ENCODE measurements around the gene FBXL14. TPM values are rescaled to one million over a fixed set of nuclear protein-coding genes. Genes with fewer than 3 reads are reported as not detected.

Gene FBXL14
- total RNA-seq, 1 experiment from 2014 or later = 16.1 TPM

DNA sequence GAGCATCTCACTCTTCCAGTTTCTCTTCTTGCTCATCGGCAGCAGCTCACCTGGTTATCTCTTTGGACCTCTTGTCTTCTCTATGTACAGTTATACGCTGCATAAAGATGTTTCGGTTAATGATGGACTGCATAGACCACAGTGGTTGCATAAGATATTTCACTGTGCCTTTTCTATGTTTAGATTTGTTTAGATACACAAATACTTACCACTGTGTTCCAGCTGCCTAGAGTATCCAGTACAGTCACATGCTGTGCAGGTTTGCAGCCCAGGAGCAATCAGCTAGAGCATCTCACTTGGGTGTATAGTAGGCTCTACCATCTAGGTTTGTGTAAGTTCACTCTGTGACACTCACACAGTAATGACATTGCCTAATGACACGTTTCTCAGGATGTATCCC lies 57.6 kb downstream of the FBXL14 start:
- Histone ChIP-seq H3K4me1 (replicated peaks) (no peaks in the 10 kb centered on the region), H3K36me3 (no peaks in the 10 kb centered on the region), H3K4me3 (no peak overlapping the region), H3K27ac (no peak overlapping the region), H3K9me3 (replicated peaks) (no peaks in the 10 kb centered on the region; the same call in 1 of the 2 replicates), H3K27me3 (replicated peaks) (peaks cover 20% of the 10 kb centered on the region)
- no peak for DNase-seq (ENCODE audit: low read depth in 1 of 2, low spot score in 2 of 2)

DNA sequence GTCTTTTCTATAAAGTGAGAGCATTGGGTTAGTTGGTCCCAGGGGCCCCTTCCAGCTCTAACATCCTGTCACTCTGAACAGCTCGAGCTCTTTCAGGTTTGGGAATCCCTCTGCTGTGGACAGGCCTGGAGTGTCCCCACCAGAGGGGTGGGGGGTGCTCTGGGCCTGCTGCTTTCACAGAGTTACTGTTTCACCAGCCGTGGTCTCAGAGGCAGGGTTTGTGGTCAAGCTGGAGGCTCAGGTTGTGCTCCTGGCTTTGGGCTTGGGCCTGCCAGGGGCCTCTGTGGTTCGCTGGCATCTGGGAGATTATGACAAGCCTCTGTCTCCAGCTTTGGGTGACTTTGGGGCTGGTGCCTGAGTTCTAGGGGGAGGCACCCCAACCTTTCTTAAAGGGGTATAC lies 59.6 kb downstream of the FBXL14 start:
- Histone ChIP-seq H3K9me3 (replicated peaks) (peaks cover 3% of the 10 kb centered on the region), H3K36me3 (no peaks in the 10 kb centered on the region), H3K27me3 (replicated peaks) (peaks cover 32% of the 10 kb centered on the region), H3K4me1 (replicated peaks) (peaks cover 14% of the 10 kb centered on the region), H3K27ac (no peak overlapping the region), H3K4me3 (no peak overlapping the region)
- DNase-seq (ENCODE audit: low read depth in 1 of 2, low spot score in 2 of 2) = no peak

DNA sequence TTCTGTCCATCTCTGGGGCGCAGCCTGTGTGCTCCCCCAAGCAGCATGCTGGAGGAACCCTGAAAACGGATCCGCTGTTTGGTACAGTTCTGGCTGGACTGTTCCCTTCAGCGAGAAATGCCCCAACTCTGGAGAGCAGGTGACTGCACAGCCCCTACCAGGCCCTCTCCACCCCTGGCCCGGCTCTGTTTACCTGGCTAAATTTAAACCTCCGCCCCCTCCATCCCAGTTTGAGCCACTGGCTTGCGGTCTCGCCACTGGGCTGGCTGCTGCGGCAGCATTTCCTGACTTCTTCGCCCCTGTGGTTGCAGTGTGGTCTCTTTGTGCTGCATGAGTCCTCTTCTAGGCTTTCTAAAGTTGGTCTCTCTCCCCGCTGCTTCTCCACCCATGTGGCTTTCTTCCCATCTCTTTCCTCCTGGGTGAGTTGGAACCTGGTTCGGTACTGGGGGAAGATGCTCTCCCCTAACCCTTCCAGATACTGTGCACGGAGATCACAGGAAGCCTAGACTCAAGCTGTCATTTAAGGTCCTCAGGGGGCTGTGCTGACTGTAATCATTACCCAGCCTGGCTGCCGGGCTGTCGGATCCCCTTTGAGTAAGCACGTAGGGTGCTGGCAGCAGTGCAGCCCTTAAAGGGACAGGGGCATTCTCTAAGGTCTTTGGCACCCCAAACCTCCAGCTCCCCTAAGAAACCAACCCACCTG lies 60.6 kb downstream of the FBXL14 start:
- H3K27me3 ChIP-seq (replicated peaks) = peaks cover 35% of the 10 kb centered on the region
- no peaks in the 10 kb centered on the region for H3K36me3 ChIP-seq
- H3K4me1 ChIP-seq (replicated peaks) = peaks cover 18% of the 10 kb centered on the region
- DNase-seq (ENCODE audit: low read depth in 1 of 2, low spot score in 2 of 2) = no peak
- no peak overlapping the region for H3K4me3 ChIP-seq
- H3K9me3 ChIP-seq (replicated peaks) = peaks cover 3% of the 10 kb centered on the region
- H3K27ac ChIP-seq = no peak overlapping the region

DNA sequence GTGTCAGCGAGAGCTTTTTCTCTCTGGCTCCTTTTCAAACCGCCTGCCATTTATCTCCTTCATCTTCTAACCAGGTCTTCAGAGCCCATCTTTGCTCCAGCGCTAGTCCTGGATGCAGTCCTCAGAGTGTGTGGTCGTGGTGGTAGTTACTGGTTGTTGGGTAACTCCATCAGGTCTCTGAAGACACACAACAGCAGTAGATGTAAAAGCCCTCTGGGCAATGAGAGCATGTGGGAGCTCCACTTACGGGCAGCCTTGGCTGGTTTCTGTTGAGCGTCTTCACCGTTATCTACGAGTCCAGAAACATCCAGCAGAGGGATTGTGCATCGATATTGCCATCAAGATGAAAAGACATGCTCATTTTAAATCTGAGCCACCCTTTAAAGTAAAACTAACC lies 61.2 kb downstream of the FBXL14 start:
- H3K4me1 ChIP-seq (replicated peaks) = peaks cover 18% of the 10 kb centered on the region
- no peaks in the 10 kb centered on the region for H3K36me3 ChIP-seq
- peaks cover 35% of the 10 kb centered on the region for H3K27me3 ChIP-seq (replicated peaks)
- peaks cover 3% of the 10 kb centered on the region for H3K9me3 ChIP-seq (replicated peaks)
- no peak overlapping the region for H3K27ac ChIP-seq
- DNase-seq (ENCODE audit: low read depth in 1 of 2, low spot score in 2 of 2) = no peak
- no peak overlapping the region for H3K4me3 ChIP-seq

DNA sequence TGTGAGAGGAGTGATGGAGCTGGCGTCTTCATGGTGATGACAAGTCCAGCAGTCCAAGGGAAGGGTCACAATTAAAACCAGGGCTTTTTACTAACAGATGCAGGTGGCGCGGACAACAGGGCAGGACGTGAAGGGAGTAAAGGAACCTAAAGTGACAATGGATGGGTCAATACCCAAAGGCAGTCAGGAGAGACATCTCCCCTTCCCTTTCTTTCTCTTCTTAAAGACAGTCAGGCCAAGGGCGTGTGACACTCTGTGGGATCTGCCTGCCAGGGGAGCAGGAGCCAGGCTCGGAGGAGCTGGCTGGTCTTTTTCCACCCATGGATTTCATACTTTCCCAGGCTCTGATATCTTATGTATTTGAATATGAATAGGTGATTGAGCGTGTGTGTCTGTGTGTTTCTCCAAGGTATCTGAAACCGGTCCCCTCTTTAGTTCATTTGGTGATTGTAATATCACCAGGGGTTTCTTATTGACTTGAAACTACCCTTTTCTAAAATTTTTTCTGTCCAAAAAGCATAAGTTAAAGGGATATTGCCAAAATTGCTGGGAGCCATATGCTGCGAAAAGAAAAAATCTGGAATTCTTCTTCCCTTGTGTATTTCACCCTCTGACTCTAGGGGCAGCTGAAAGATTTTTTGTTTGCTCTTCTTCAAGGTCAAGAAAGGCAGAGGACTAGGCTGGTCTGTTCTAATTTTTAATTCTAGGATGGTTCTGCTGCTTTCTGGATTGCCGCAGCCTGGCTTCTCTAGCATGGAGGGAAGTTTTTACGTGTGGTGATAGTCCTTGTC lies 61.8 kb downstream of the FBXL14 start:
- Histone ChIP-seq H3K4me1 (replicated peaks) (peaks cover 24% of the 10 kb centered on the region), H3K36me3 (no peaks in the 10 kb centered on the region), H3K27me3 (replicated peaks) (peaks cover 35% of the 10 kb centered on the region), H3K27ac (no peak overlapping the region), H3K9me3 (replicated peaks) (peaks cover 3% of the 10 kb centered on the region; the same call in 1 of the 2 replicates), H3K4me3 (no peak overlapping the region)
- DNase-seq (ENCODE audit: low read depth in 1 of 2, low spot score in 2 of 2) = no peak

DNA sequence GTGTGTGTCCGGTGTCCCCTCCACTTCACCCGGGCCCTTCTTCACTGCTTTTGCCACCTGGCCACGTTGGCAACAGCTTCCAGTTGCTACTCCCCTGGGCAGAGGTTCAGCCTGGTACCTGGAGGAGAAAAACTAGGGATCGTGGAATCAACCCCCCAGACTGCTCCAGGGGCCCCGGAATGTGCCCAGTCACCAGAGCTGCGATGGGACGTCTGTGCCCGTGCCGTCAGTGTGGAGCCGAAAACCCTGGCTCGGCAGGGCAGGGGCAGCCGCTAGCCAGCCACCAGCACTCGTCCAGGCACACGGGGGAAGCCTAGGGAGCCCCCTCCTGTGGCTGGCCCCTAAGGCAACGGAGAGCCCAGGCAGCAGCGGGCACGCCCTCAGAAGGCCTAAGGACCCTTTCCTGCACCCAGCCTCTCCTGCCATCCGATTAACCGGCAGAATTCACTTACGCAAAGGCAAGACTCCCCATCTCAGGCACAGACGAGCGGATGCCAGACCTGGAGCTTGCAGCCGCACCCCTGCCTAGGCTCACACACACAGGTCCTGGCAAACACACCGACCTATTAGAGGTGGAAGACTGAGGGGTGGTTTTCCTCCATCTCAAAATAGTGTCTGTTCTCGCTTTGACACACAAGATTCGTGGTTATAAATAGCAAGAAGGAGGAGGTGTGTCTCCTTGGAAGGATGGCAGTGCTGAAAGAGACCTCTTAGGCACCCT lies 62.6 kb downstream of the FBXL14 start:
- Histone ChIP-seq H3K27ac (no peak overlapping the region), H3K36me3 (no peaks in the 10 kb centered on the region), H3K9me3 (replicated peaks) (peaks cover 3% of the 10 kb centered on the region; the same call in 1 of the 2 replicates), H3K4me1 (replicated peaks) (peaks cover 30% of the 10 kb centered on the region), H3K27me3 (replicated peaks) (peaks cover 35% of the 10 kb centered on the region), H3K4me3 (no peak overlapping the region)
- DNase-seq (ENCODE audit: low read depth in 1 of 2, low spot score in 2 of 2) = no peak

DNA sequence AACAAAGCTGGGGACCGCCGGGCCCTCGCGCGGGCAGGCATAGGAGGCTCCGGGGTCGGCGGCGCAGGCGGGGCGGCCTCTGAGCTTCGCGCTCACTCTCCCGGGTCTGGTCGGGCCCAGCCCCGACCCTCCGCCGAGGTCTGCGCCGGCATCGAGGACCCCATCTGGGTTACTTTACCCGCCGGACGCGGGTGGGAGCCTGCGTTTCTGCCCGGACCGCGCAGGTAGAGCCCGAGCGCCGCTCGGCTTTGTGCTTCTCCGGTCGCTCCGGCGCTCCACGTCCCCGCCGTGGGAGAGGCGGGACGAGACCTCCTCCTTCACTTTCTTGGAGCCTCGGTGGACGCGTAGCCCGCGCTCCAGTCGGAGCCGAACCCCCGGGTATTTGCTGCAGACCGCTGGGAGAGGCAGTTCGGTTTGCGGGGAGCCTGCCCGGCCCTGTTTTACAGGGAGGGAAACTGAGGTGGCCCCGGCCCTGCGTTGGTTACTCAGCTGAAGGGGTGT lies 63.2 kb downstream of the FBXL14 start:
- Histone ChIP-seq H3K4me3 (peak overlapping the region; percentile 67), H3K27ac (no peak overlapping the region), H3K27me3 (replicated peaks) (peaks cover 35% of the 10 kb centered on the region), H3K36me3 (no peaks in the 10 kb centered on the region), H3K9me3 (replicated peaks) (peaks cover 3% of the 10 kb centered on the region; the same call in 1 of the 2 replicates), H3K4me1 (replicated peaks) (peaks cover 30% of the 10 kb centered on the region)
- no peak for DNase-seq (ENCODE audit: low read depth in 1 of 2, low spot score in 2 of 2)

DNA sequence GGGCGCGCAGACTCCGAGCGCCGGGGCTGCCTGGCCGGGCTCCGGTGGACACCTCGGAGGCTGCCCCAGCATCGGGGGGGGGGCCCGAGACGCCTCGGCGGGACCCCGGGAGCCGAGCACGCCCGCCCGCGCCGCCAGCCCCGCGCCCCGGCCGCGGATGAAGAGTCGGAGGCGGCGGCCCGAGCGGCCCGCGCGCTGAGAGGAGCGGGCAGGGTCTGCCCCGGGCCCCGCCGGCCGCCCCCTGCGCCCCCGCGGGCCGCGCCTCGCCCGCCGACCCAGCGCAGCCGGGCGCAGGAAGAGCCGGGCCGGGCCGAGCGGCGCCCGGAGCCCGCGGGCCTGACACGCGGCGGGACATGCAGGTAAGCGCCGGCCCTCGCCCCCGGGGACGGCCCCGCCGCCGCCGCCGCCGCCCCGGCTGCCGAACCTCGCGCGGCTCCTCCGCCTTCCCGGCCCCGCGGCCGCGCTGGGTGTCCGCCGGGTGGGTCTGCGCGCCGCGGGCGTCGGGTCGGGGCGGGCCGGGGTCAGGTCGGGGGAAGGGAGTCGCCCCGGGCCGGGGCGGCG lies 63.7 kb downstream of the FBXL14 start:
- H3K4me1 ChIP-seq (replicated peaks) = peaks cover 30% of the 10 kb centered on the region
- H3K9me3 ChIP-seq (replicated peaks) = peaks cover 3% of the 10 kb centered on the region; the same call in 1 of the 2 replicates
- H3K36me3 ChIP-seq = no peaks in the 10 kb centered on the region
- DNase-seq (ENCODE audit: low read depth in 1 of 2, low spot score in 2 of 2) = no peak
- H3K27me3 ChIP-seq (replicated peaks) = peaks cover 35% of the 10 kb centered on the region
- H3K4me3 ChIP-seq = peak overlapping the region; percentile 67
- H3K27ac ChIP-seq = no peak overlapping the region

DNA sequence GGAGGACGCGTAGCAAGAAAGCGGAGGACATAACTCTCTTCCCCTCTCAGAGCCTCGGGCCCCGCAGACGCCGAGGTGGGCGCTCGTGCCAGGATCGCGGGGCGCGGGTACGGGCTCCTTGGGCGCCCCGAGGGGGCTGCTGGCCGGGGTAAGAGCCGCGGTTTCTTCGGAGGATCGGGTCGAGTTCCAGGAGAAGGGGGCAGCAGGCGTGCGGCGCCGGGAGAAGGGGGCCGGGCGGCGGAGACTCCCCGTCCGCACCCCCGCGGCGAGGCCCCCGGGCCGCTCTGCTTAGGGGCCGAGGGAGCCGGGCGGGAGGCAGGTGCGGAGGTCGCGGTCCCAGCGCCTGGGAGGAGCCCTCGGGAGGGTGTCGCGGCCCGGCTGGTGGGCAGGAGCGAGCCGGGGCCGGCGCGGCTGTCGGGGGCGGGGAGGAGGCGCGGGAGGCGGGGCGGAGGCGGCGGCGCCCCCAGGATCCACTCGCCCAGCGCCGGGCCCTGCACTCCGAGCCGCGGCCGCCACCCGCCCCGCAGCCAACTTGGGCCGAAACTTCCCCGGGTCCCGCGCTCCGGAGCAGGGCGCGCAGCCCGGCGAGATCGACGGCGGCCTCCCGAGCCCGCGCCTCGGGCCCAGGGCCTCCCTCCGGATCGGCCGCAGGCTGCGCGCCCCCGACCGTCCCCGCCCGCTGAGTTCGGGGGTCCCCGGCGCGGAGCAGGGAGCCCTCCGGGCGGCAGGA lies 64.4 kb downstream of the FBXL14 start:
- DNase-seq (ENCODE audit: low read depth in 1 of 2, low spot score in 2 of 2) = no peak

DNA sequence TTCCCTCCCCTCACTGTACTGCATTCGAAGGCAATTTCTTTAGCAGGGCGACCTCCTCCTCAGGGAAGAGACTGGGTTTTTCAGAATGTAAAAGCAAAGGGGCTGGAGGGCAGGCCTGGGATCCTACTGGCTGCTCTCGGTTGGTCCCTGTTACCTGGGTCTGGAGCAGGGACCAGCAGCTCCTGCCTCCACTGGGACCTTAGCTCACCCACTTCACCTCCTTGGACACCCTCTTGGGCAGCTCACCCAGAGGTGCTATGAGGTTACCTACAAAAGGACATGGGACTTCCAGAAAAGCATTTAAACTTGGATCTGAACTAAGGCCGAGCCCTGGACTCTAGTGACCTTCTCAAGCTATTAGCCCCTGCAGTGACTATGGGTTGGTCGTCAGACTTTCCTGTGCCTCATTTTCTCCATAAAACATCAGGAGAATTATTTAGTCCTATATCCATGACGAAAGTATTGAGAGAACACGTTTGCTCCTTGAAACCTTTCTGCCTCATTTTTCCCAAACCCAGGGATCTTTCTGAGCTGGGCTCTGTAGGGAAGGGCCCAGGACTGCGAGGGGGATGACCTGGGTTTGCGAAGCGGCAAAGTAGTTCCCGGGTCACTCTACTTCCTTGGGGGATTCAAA lies 65.0 kb downstream of the FBXL14 start:
- Histone ChIP-seq H3K4me3 (peak overlapping the region; percentile 67), H3K27ac (no peak overlapping the region), H3K27me3 (replicated peaks) (peaks cover 30% of the 10 kb centered on the region), H3K36me3 (no peaks in the 10 kb centered on the region), H3K4me1 (replicated peaks) (peaks cover 30% of the 10 kb centered on the region), H3K9me3 (replicated peaks) (peaks cover 3% of the 10 kb centered on the region; the same call in 1 of the 2 replicates)
- DNase-seq (ENCODE audit: low read depth in 1 of 2, low spot score in 2 of 2) = no peak

More for the DNA sequence above, 64.4 kb downstream of the FBXL14 start:
- peaks cover 3% of the 10 kb centered on the region; the same call in 1 of the 2 replicates for H3K9me3 ChIP-seq (replicated peaks)
- H3K36me3 ChIP-seq = no peaks in the 10 kb centered on the region
- H3K27ac ChIP-seq = no peak overlapping the region
- peak overlapping the region; percentile 67 for H3K4me3 ChIP-seq
- peaks cover 30% of the 10 kb centered on the region for H3K4me1 ChIP-seq (replicated peaks)
- H3K27me3 ChIP-seq (replicated peaks) = peaks cover 30% of the 10 kb centered on the region

DNA sequence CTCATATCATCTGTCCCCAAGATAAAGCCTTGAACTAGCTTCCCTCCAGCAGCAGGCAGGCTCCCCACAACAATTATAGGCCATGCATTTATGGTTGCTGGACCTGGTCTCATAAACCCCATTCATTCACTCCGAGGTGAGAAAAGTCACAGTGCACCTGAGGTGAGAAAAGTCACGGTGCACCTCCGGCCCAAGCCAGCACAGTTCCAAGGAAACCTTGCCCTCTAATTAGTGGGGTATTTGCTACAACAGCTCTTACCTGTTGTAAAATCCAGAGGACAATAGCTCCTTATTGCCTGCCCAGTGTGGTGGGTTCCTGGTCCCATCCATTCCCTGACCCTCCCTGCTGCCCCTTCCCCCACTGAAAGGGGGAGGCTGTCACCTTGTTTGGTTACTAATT lies 65.6 kb downstream of the FBXL14 start:
- no peak for DNase-seq (ENCODE audit: low read depth in 1 of 2, low spot score in 2 of 2)
- Histone ChIP-seq H3K27me3 (replicated peaks) (peaks cover 30% of the 10 kb centered on the region), H3K4me1 (replicated peaks) (peaks cover 30% of the 10 kb centered on the region), H3K4me3 (no peak overlapping the region), H3K9me3 (replicated peaks) (peaks cover 3% of the 10 kb centered on the region; the same call in 1 of the 2 replicates), H3K27ac (no peak overlapping the region), H3K36me3 (no peaks in the 10 kb centered on the region)

DNA sequence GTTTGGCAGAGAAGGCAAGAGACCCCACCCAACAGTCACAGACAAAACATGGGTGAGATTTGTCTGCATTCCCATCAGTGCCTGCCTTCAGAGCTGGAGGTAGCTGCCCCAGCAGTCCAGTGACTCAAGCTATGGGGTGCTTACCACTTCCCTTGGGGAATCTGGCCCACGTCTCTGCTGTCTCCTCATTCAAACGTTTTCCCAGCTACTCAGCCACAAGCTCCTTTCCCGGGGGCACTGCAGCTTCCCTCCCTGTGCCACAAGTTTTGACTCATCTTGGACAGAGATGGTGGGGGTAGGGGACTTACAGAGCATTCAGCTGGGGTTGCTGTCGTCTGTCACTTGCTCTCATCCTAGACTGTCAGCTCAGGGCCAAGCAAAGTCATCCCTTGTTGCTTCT lies 66.6 kb downstream of the FBXL14 start:
- peak; percentile 58 to 78 for DNase-seq (ENCODE audit: low read depth in 1 of 2, low spot score in 2 of 2)
- Histone ChIP-seq H3K4me1 (replicated peaks) (peaks cover 30% of the 10 kb centered on the region), H3K9me3 (replicated peaks) (peaks cover 3% of the 10 kb centered on the region; the same call in 1 of the 2 replicates), H3K27me3 (replicated peaks) (peaks cover 24% of the 10 kb centered on the region), H3K4me3 (no peak overlapping the region), H3K36me3 (no peaks in the 10 kb centered on the region), H3K27ac (no peak overlapping the region)

Data from SJSA1 (cell line).